ENCODE data around the gene KRI1.
A peak's percentile ranks its signal among the peaks of the same experiment; 100 is the strongest.

The KRI1 gene

DNA sequence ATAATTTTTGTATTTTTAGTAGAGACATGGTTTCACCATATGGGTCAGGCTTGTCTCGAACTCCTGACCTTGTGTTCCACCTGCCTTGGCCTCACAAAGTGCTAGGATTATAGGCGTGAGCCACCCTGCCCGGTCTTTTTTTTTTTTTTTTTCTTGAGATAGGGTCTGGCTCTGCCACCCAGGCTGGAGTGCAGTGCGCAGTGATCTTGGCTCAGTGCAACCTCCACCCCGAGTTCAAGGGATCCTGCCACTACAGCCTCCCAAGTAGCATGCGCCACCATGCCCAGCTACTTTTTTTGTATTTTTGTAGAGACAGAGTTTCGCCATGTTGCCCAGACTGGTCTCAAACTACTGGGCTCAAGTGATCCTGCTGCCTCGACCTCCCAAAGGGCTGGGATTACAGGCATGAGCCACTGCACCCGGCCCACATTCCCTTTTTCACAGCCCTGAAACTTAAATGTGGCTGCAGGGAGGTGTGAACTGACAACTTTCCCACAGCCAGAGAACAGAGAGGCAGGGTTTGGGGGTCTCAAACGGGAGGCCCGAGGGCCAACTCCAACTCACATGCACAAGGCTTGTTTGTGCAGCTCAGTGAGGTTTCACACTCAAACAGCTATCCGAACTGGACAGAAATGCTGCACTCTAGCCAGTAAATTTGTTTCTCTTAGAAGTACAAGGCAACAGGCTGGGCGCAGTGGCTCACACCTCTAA lies 44.2 kb downstream of the KRI1 start:
- FAIRE-seq = no peak
- no peak for DNase-seq (ENCODE audit: extremely low spot score, insufficient read length, low read depth)

DNA sequence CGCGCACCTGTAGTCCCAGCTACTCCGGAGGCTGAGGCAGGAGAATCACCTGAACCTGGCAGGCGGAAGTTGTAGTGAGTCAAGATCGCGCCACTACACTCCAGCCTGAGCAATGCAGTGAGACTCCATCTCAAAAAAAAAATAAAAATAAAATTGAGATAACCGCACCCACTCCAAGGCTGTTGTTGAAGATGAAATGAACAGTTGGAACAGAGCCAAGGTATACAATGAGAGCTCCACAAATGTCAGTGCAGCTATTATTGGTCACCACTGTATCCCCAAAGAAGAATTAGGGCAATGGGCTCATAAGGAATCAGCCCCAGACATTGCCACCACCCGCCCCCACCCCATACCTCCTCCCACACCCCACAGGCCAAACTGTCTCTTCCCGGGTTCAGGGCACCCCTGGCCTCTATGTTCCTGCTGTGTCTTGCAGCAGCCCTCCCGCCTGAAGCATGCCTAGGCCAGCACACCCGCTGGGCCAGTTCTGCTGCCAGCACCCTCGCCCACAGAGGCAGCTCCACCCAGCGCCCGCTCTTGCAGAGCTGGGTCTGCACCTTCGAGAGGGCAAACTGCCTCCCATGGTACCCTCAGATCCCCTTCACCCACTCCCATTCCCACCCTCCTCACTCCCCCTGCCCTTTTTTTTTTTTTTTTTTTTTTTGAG lies 45.0 kb downstream of the KRI1 start:
- no peak for FAIRE-seq
- DNase-seq (ENCODE audit: extremely low spot score, insufficient read length, low read depth) = no peak

DNA sequence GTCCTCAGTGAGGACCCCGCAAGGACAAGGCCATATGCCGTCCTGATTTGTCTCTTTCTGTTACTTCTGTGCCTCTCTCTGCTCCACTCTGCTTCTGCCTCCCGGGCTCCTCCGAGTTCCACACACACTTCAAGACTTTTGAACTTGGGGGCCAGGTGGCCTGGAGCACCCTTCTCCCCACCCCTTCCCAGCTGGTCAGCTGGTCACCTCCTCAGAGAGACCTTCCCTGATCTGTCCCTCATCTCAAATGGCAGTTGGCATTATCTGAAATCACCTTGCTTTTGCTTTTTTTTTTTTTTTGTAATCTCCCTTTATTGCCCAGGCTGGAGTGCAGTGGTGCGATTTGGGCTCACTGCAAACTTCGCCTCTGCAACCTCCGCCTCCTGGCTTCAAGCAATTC lies 46.4 kb downstream of the KRI1 start:
- no peak for FAIRE-seq
- DNase-seq (ENCODE audit: extremely low spot score, insufficient read length, low read depth) = no peak

DNA sequence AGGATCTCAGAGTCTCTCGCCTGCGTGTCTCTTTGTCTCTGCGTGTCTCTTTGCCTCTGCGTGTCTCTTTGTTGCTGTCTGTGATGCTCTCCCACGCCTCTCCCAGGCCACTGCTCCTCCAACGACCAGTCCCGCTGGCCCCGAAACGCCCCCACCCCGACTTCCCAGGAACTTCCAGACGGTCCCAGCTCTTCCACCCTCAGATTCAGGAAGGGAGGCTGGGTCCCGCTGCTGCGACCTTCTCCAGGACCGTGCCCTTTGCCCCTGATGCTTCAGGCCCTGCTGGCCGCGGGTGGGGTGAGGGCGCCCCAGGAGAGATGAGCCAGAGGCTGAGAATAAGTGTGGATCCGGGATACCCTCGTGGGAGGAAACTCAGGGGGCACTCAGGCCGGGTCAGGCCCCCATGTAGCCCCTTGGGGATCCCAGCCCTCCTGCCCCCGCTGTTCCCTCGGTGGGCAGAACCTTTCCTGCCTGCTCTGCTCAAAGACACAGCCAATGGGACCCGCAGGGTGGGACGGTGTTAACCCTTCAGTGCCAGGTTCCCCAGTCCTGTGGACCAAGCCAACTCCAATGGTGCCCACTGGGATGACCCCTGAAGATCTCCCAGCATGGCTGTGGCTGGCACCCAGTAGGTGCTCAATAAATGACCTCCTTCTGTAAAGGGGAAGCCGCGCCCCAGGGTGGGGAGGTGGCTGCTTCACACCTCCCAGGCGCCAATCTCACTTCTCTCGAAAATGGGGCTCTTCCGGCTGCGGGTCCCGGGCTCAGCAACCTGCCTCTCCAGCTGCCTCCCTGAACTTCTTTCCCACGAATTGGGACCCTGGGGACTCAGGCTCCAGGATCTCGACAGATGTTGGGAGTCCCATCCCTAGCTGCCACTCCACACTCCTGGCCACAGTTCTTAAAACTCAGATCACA lies 47.1 kb downstream of the KRI1 start:
- DNase-seq (ENCODE audit: extremely low spot score, insufficient read length, low read depth) (no peak), FAIRE-seq (no peak)

DNA sequence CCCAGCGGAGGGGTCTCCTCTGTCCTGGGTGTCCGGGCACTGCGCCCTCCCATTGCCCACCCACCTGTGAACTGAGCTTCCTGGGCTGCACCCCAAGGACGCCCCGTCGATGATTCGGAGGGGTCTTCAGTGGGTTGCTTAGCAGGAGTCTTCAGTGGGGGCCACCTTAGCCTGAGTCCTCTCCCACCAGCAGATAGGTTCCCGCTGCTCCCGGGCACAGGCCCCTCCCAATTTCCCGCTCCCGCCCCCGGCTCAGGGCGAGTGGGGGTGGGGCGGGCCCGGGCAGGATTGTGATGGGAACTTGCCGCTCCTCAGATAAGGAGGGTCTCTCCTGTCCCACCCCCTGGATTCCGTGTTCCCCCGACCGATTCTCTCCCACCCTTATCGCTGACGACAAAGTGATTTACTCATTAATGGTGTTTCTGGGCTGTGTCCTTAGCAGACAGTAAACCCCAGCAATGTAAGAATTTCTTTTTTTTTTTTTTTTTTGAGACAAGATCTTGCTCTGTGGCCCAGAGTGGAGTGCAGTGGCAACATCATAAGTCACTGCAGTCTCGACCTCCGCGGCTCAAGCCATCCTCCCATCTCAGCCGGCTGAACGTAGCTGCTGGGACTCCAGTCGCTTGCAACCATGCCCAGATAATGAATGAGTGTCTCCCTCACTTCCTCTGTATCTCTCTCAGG lies 47.9 kb downstream of the KRI1 start:
- DNase-seq (ENCODE audit: extremely low spot score, insufficient read length, low read depth) = no peak
- FAIRE-seq = no peak

DNA sequence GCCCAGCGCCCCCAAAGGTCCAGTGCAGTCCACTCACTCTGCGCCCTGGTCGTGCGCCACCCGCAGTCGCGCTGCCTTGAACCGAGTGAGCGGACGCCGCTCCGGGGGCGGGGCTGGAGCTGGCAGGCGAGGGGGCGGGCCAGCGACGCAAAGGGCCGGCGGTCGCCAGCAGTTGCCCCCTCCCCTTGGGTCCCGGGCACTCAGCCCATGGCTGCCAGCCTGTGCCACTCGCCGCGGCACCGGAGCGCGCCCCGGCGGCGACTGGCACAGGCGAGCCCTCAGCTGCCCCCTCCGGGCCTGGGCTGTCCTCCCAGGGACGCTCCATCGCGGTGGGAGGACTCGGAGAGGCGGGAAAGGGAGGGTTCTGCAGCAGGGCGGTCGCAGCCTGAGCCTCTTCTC lies 48.5 kb downstream of the KRI1 start, which contains the start of gene S1PR5:
Gene S1PR5, minus strand, starts transcription at position 87 of the 399 bp plus-strand sequence. CDS start 2,436 bp downstream, outside the sequence.
- DNase-seq (ENCODE audit: extremely low spot score, insufficient read length, low read depth) (no peak), FAIRE-seq (no peak)

DNA sequence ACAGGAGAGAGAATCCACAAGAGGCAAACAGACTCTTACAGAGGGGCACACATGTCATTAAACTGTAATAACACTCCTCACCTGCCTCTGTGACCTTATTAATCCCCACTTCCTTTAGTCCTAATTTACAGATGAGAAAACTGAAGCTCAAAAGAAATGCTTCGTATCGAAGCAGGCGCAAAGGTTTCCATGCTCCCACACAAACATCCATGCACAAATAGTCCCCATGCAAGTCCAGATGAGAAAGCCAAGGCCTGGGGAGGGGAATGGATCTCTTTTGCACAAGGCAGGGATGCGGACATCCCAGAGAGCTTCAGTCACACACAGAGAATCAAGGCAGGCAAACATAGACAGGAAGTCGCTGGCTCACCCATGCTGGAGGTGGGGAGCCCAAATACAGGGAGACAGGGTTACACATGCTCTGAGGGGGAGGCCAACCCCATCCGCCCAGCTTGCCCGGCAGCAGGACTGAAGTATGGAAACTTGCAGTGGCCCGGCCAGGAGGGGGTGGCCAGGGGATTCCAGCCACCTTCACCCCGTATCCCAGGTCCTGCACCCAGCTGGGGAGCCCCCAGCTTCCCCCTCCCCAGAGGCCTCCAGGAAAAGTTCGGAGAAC lies 49.0 kb downstream of the KRI1 start:
- no peak for DNase-seq (ENCODE audit: extremely low spot score, insufficient read length, low read depth)
- FAIRE-seq = no peak

DNA sequence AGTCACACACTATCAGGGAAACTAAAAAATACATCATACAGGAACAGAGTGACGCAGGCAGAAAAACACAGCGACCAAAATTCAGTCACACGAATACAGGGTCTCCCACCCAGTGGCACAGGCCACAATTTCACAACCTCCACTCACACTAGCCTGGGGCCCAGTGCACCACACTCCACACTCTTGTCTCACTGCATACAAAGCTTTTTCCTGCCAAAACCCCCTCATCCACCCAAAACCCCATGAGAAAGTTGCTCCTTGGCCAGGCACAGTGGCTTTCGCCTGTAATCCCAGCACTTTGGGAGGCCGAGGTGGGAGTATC lies 49.8 kb downstream of the KRI1 start:
- DNase-seq (ENCODE audit: extremely low spot score, insufficient read length, low read depth) = no peak
- no peak for FAIRE-seq

DNA sequence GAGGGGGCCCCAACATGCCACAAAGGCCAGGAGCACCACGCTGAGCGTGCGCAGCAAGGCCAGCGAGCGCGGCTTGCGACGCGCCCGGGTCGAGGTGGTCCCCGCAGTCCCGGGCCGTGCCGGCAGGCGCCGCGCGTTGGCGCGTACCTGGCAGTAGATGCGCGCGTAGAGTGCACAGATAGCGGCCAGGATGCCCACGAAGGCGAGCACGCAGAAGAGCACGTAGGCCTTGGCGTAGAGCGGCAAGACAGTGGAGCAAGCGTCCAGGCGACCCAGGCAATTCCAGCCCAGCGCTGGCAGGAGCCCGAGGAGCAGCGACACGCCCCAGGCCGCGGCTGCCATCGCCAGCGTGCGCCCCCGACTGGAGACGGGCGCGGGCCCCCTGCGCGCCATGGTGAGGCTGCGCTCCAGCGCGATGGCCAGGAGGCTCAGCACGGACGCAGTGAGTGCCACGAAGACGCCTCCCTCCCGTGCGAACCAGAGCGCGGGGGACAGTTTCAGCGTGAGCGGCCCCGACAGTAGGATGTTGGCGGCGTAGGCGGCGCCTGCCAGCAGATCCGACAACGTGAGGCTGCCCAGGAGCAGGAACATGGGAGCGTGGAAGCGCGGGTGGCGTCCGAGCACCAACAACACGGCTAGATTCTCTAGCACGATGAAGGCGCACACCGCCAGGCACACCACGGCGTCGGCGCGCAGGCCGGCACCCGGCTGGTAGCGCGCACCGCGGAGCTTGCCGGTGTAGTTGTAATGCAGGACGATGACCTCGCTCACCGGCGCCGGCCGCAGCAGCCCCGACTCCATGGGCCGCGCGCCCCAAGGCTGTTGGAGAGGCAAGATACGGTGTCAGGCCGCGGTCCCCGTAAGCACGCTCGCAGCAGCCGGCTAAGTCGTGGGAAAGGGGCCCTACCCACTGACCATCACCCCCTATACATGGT lies 51.3 kb downstream of the KRI1 start:
- FAIRE-seq = no peak
- no peak for DNase-seq (ENCODE audit: extremely low spot score, insufficient read length, low read depth)

DNA sequence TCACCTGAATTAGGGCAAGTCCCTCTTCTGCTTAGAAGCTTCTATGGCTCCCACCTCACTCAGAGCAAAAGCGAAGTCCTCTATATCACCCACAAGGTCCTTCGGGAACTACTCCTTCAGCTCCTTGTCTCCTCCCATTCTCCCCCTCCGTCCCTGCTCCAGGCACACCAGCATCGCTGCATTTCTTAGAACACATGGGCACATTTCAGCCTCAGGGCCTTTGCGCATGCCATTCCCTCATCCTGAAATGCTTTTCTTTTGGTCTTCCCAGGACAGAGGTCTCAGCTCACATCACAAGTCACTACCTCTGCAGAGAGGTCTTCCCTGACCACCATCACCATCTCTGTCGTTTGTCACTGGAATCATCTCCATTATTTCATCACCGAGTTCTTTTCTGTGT lies 52.6 kb downstream of the KRI1 start:
- DNase-seq (ENCODE audit: extremely low spot score, insufficient read length, low read depth) (no peak), FAIRE-seq (no peak)

DNA sequence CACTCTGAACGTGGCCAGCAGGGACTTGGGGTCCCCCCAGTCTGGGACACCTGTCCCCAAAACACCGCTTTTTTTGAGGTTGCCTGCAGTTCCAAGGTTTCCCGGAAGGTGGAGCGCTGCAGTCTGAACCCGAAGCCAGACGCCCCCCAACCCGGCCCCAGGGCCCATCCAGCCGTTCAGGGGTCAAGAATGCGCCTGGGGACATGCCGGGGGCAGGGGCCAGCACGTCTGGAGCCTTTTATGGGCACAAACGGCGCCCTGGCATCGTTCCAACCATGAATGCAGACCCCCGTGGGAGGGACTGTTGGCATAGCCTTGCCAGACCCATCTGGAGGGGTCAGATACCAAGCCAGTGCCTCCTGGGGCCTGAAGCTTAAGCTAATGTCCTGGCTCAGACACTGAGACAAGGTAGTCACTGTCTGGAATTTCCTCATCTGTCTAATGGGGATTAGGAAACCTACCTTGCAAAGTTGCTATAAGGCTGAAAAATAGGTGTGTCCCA lies 55.5 kb downstream of the KRI1 start:
- FAIRE-seq (no peak), DNase-seq (ENCODE audit: extremely low spot score, insufficient read length, low read depth) (no peak)

DNA sequence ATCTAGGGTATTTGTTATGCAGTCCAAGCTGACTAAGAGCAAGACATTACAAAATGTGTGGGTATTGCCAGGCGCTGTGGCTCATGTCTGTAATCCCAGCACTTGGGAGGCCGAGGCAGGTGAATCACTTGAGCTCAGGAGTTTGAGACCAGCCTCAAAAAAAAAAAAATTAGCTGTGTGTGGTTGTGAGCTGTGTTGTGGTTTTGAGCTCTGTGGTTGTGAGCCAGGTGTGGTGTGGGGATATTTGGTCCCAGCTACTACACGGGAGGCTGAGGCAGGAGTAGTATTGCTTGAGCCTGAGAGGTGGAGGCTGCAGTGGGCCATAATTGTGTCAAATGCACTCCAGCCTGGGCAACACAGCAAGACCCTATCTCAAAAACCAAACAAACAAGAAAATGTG lies 57.1 kb downstream of the KRI1 start:
- DNase-seq (ENCODE audit: extremely low spot score, insufficient read length, low read depth) = no peak
- FAIRE-seq = no peak

DNA sequence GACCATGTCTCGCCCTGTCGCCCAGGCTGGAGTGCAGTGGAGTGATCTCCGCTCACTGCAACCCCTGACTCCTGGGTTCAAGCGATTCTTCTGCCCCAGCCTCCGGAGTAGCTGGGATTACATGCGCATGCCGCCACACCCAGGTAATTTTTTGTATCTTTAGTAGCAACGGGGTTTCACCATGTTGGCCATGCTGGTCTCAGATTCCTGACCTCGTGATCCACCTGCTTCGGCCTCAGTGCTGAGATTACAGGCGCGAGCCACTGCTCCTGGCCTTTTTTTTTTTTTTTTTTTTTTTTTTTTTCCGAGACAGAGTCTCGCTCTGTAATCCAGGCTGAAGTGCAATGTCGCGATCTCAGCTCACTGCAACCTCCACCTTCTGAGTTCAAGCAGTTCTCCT lies 57.8 kb downstream of the KRI1 start:
- DNase-seq (ENCODE audit: extremely low spot score, insufficient read length, low read depth) = no peak
- no peak for FAIRE-seq

DNA sequence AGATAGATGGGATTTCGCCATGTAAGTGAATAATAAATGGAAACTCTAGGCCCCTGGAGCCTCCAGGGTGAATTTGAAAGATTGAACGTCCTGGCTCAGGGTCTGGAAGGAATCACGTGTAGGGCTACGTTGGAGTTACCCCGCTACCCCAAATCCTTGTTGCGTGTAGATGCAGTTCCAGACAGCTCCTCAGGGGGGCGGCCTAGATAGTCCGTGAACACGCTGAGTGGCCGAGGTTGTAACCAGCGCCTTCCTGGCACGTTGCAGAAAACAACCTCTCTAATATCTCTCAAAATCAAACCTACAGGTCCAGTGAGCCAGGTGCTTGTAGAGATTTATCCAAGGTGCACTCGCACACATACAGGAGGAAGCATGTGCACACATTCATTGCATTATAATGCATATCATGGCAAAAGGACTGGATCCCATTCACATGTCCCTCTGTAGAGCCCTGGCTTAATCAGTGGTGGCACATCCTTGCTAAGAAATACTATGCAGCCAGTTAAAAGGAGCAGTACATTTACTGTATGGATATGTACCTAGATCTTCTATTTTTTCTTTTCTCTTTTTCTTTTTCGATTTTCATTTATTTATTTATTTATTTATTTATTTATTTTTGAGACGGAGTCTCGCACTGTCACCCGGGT lies 60.1 kb downstream of the KRI1 start:
- FAIRE-seq (peak; percentile 71), DNase-seq (ENCODE audit: extremely low spot score, insufficient read length, low read depth) (no peak)
